H9 (cell line): ENCODE measurements around the gene DGKB. TPM values are rescaled to one million over a fixed set of nuclear protein-coding genes. Genes with fewer than 3 reads are reported as not detected.

ENCODE experiments used
- DNase-seq: peaks from one replicate; pipeline ENCODE4 v3.0.0-alpha.2; 2017
- H2AFZ ChIP-seq: one replicate; pipeline ENCODE4 v1.6.1; 2013; ENCODE audit warnings: mild to moderate bottlenecking, low read length, control low read depth, moderate library complexity
- H2AK5ac ChIP-seq: 2 replicates; pipeline ENCODE4 v1.6.1; 2013; ENCODE audit warnings: low read length, control low read depth, mixed read lengths; ENCODE audit not compliant: insufficient read length
- H2BK120ac ChIP-seq: one replicate; pipeline ENCODE4 v1.6.1; 2013; ENCODE audit warnings: low read depth, mild to moderate bottlenecking, low read length, control low read depth, inconsistent platforms; ENCODE audit not compliant: poor library complexity, severe bottlenecking
- H2BK12ac ChIP-seq: 2 replicates; pipeline ENCODE4 v1.6.1; 2013; ENCODE audit warnings: low read length, control low read depth, mixed read lengths, low read depth; ENCODE audit not compliant: insufficient read length
- H2BK15ac ChIP-seq: 2 replicates; pipeline ENCODE4 v1.6.1; 2013; ENCODE audit warnings: low read depth, low read length, control low read depth
- H2BK20ac ChIP-seq: one replicate; pipeline ENCODE4 v1.6.1; 2013; ENCODE audit warnings: low read depth, mild to moderate bottlenecking, low read length, control low read depth, inconsistent platforms; ENCODE audit not compliant: poor library complexity, severe bottlenecking
- H2BK5ac ChIP-seq: 2 replicates; pipeline ENCODE4 v1.6.1; 2013; ENCODE audit warnings: low read length, control low read depth, mixed read lengths; ENCODE audit not compliant: insufficient read length
- H3K14ac ChIP-seq: 2 replicates; pipeline ENCODE4 v1.6.1; 2013; ENCODE audit warnings: low read length, control low read depth; ENCODE audit not compliant: insufficient read depth
- H3K18ac ChIP-seq: 2 replicates; pipeline ENCODE4 v1.6.1; 2013; ENCODE audit warnings: low read depth, mild to moderate bottlenecking, mixed read lengths, low read length, control low read depth; ENCODE audit not compliant: insufficient read length
- H3K23ac ChIP-seq: 2 replicates; pipeline ENCODE4 v1.6.1; 2013; ENCODE audit warnings: low read length, control low read depth, mixed read lengths, low read depth; ENCODE audit not compliant: insufficient read length
- H3K23me2 ChIP-seq: 2 replicates; pipeline ENCODE4 v1.6.1; 2013; ENCODE audit warnings: low read depth, mild to moderate bottlenecking, mixed read lengths, low read length, control low read depth; ENCODE audit not compliant: insufficient read length, poor library complexity, severe bottlenecking
- H3K27ac ChIP-seq: 2 replicates; pipeline ENCODE4 v1.5.1; 2013; ENCODE audit warnings: low read length, control low read depth, mixed read lengths, low read depth; ENCODE audit not compliant: insufficient read length
- H3K27me3 ChIP-seq: 2 replicates; pipeline ENCODE4 v1.6.1; 2013; ENCODE audit warnings: low read length, control low read depth, inconsistent platforms; ENCODE audit not compliant: insufficient read depth
- H3K4ac ChIP-seq: 2 replicates; pipeline ENCODE4 v1.6.1; 2013; ENCODE audit warnings: low read depth, mild to moderate bottlenecking, control low read depth, inconsistent platforms, low read length, moderate library complexity
- H3K4me1 ChIP-seq: 2 replicates; pipeline ENCODE4 v1.6.1; 2013; ENCODE audit warnings: low read length, control low read depth, inconsistent platforms; ENCODE audit not compliant: insufficient read depth
- H3K4me2 ChIP-seq: 2 replicates; pipeline ENCODE4 v1.6.1; 2013; ENCODE audit warnings: low read length, control low read depth, mixed read lengths; ENCODE audit not compliant: insufficient read length, insufficient read depth
- H3K56ac ChIP-seq: 2 replicates; pipeline ENCODE4 v1.6.1; 2013; ENCODE audit warnings: low read depth, mild to moderate bottlenecking, mixed read lengths, low read length, control low read depth; ENCODE audit not compliant: insufficient read length
- H3K79me1 ChIP-seq: 2 replicates; pipeline ENCODE4 v1.6.1; 2013; ENCODE audit warnings: low read depth, mild to moderate bottlenecking, moderate library complexity, low read length, control low read depth, inconsistent platforms; ENCODE audit not compliant: insufficient read depth, poor library complexity, severe bottlenecking
- H3K79me2 ChIP-seq: 2 replicates; pipeline ENCODE4 v1.6.1; 2013; ENCODE audit warnings: low read length, control low read depth, inconsistent platforms; ENCODE audit not compliant: insufficient read depth
- H3K9ac ChIP-seq: 2 replicates; pipeline ENCODE4 v1.6.1; 2013; ENCODE audit warnings: low read length, control low read depth, mixed read lengths; ENCODE audit not compliant: insufficient read length; ENCODE audit errors: extremely low read depth
- H3K9me3 ChIP-seq: one replicate; pipeline ENCODE4 v1.6.1; 2013; ENCODE audit warnings: low read depth, low read length, inconsistent platforms; ENCODE audit not compliant: control insufficient read depth
- H3T11ph ChIP-seq: one replicate; pipeline ENCODE4 v1.6.1; 2013; ENCODE audit warnings: mild to moderate bottlenecking, low read length, control low read depth, inconsistent platforms
- H4K20me1 ChIP-seq: one replicate; pipeline ENCODE4 v1.6.1; 2013; ENCODE audit not compliant: control insufficient read depth, insufficient read length, insufficient read depth
- H4K5ac ChIP-seq: 2 replicates; pipeline ENCODE4 v1.6.1; 2013; ENCODE audit warnings: low read depth, mild to moderate bottlenecking, mixed read lengths, low read length, control low read depth; ENCODE audit not compliant: insufficient read length
- H4K8ac ChIP-seq: replicated peaks from 2 replicates; pipeline ENCODE4 v1.6.1; 2013; ENCODE audit warnings: low read length, control low read depth, mixed read lengths, low read depth; ENCODE audit not compliant: insufficient read length
- H4K91ac ChIP-seq: 2 replicates; pipeline ENCODE4 v1.6.1; 2013; ENCODE audit warnings: low read depth, mild to moderate bottlenecking, moderate library complexity, mixed read lengths, low read length, control low read depth; ENCODE audit not compliant: insufficient read length
- H3K27ac Mint-ChIP-seq, 3 experiments: 2 replicates in 2 of 3; 3 replicates in 1 of 3; pipeline ENCODE4 v1.8.0; 2020 to 2021; ENCODE audit warnings: mixed read lengths in 3 of 3, mild to moderate bottlenecking in 1 of 3, moderate library complexity in 1 of 3
- H3K27me3 Mint-ChIP-seq: 2 replicates; pipeline ENCODE4 v1.8.0; 2021; ENCODE audit warnings: low read depth, mild to moderate bottlenecking, moderate library complexity, mixed read lengths
- H3K36me3 Mint-ChIP-seq, 3 experiments: 2 replicates in 2 of 3; 3 replicates in 1 of 3; pipeline ENCODE4 v1.8.0; 2020 to 2021; ENCODE audit warnings: low read depth in 3 of 3, mixed read lengths in 3 of 3; ENCODE audit not compliant: insufficient read depth in 1 of 3
- H3K4me1 Mint-ChIP-seq, 2 experiments: 2 replicates each; pipeline ENCODE4 v1.8.0; 2020; ENCODE audit warnings: mixed read lengths in 2 of 2
- H3K4me3 Mint-ChIP-seq, 2 experiments: 2 replicates in 1 of 2; 3 replicates in 1 of 2; pipeline ENCODE4 v1.8.0; 2020 to 2021; ENCODE audit warnings: mild to moderate bottlenecking in 2 of 2, mixed read lengths in 2 of 2, moderate library complexity in 1 of 2
- H3K9me3 Mint-ChIP-seq, 2 experiments: 2 replicates in 1 of 2; 3 replicates in 1 of 2; pipeline ENCODE4 v1.8.0; 2020; ENCODE audit warnings: mild to moderate bottlenecking in 2 of 2, mixed read lengths in 2 of 2, moderate library complexity in 1 of 2
- WGBS: extraction: QIAGEN DNeasy Blood & Tissue Kit; methylation state at CpG from one replicate; pipeline ENCODE4 v1.1.7; 2013; ENCODE audit warnings: missing lambda C conversion rate, low lambda C conversion rate, mixed read lengths; ENCODE audit not compliant: insufficient read length; ENCODE audit errors: extremely low coverage; 5-methylcytosine and 5-hydroxymethylcytosine counted together
- total RNA-seq: library from RNA; stranded (reverse); gene quantifications from 2 replicates; pipeline ENCODE4 v1.2.1, GENCODE V29; 2021
- TF ChIP-seq, protein P1 (sequence below): fragments of 200-600 bp; sonication (generic); conservative IDR thresholded peaks from 3 replicates; pipeline ENCODE4 v1.8.0; 2021; ENCODE audit warnings: antibody characterized with exemption, mild to moderate bottlenecking

Gene DGKB
- total RNA-seq, 1 experiment from 2014 or later = 0.26 TPM

DNA sequence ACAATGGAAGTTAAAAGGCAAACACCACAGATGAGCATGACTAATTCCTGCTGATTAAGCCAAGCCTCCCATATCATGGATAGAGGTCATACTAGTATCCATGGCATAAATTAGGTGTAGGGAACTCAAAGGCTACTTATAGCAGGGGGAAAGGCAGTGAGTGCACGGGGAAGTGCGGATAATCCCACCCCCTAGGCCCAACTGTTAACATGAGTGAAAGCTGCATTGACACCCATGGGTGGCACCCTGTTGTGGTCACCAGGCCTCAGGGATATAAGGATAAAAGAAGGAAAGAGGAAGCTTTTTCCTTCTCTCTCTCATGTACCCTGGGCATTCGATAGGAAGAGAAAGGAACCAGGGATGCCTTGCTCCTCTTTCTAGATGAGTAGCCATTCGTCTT, 161.9 kb downstream of the DGKB start:
- no peak overlapping the region for H3K27ac Mint-ChIP-seq
- Histone ChIP-seq H3K4ac (no peak overlapping the region), H3K9me3 (peaks cover 24% of the 10 kb centered on the region), H3K9ac (no peak overlapping the region), H3K79me2 (no peaks in the 10 kb centered on the region), H2BK12ac (no peak overlapping the region), H3T11ph (no peak overlapping the region), H3K56ac (no peak overlapping the region), H2BK120ac (no peak overlapping the region), H4K8ac (no peak overlapping the region), H4K91ac (no peak overlapping the region), H2BK15ac (no peak overlapping the region), H2AFZ (no peak overlapping the region), H2BK5ac (no peak overlapping the region), H3K18ac (no peak overlapping the region), H2AK5ac (no peak overlapping the region), H3K4me1 (no peaks in the 10 kb centered on the region), H3K79me1 (no peaks in the 10 kb centered on the region), H3K27me3 (no peaks in the 10 kb centered on the region), H3K23me2 (no peaks in the 10 kb centered on the region), H2BK20ac (no peak overlapping the region), H3K23ac (no peak overlapping the region), H4K5ac (no peak overlapping the region), H3K27ac (no peak overlapping the region), H4K20me1 (no peaks in the 10 kb centered on the region), H3K14ac (no peak overlapping the region), H3K4me2 (no peak overlapping the region)
- TF ChIP-seq, protein P1, sequence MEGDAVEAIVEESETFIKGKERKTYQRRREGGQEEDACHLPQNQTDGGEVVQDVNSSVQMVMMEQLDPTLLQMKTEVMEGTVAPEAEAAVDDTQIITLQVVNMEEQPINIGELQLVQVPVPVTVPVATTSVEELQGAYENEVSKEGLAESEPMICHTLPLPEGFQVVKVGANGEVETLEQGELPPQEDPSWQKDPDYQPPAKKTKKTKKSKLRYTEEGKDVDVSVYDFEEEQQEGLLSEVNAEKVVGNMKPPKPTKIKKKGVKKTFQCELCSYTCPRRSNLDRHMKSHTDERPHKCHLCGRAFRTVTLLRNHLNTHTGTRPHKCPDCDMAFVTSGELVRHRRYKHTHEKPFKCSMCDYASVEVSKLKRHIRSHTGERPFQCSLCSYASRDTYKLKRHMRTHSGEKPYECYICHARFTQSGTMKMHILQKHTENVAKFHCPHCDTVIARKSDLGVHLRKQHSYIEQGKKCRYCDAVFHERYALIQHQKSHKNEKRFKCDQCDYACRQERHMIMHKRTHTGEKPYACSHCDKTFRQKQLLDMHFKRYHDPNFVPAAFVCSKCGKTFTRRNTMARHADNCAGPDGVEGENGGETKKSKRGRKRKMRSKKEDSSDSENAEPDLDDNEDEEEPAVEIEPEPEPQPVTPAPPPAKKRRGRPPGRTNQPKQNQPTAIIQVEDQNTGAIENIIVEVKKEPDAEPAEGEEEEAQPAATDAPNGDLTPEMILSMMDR = no peak
- no peaks in the 10 kb centered on the region; the same call in 1 of the 2 replicates for H3K27me3 Mint-ChIP-seq
- DNase-seq = no peak
- no CpG with 5 or more reads among the region's 4 CpGs for WGBS
- H3K9me3 Mint-ChIP-seq = peaks cover 60 to 62% of the 10 kb centered on the region in 2 experiments
- peaks cover 6 to 9% of the 10 kb centered on the region in 2 experiments; a peak in 3 of 4 replicates for H3K4me1 Mint-ChIP-seq
- peaks cover 29 to 61% (median 34%) of the 10 kb centered on the region in 3 experiments for H3K36me3 Mint-ChIP-seq
- no peak overlapping the region for H3K4me3 Mint-ChIP-seq
